ENCODE data around the gene TM2D3. TPM values are rescaled to one million over a fixed set of nuclear protein-coding genes. Genes with fewer than 3 reads are reported as not detected.

Gene TM2D3
- total and polyA plus RNA-seq, 2 of the 8 experiments (the other 6 are each of a cell fraction or from before 2014, with no cell fraction given): 26.4 to 28.0 TPM

DNA sequence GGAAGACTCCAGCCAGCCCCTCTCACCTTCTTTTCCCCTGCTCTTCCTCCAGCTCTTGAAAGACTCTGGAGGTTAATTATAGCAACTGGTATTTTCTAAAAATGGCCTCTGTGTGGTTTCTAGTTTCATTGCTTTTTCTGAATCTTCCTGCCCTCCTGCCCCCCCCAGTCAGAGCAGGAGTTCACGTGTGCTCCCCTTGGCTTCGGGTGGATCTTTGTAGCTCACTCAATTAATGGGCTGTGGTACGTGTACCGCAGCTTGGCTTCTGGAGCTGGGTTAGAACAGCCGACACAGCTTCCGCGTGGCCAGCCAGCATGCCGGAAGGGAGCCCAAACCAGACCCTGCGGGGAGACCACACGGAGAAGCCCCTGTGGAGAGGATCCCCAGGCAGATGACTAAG lies 31.5 kb downstream of the TM2D3 start:
- FAIRE-seq: no peak

More for the DNA sequence above, 31.5 kb downstream of the TM2D3 start:
- Histone ChIP-seq H4K8ac (ENCODE audit: extremely low read depth, insufficient read depth, low read length) (no peak overlapping the region), H2BK120ac (replicated peaks; ENCODE audit: low read depth, low read length) (no peak overlapping the region), H2AK5ac (ENCODE audit: low read depth, low read length) (no peak overlapping the region), H3K27me3 (replicated peaks in 1 of 4; ENCODE audit: control insufficient read depth in 3 of 4, extremely low read depth in 1 of 4, insufficient read depth in 3 of 4, low read length in 3 of 4) (no peaks in the 10 kb centered on the region; a peak in 2 of 7 replicates), H2BK15ac (ENCODE audit: low read length) (no peak overlapping the region), H3K79me2 (ENCODE audit: control insufficient read depth in 1 of 2, insufficient read depth in 2 of 2, low read length in 2 of 2) (no peaks in the 10 kb centered on the region), H3K4me3 (ENCODE audit: extremely low read depth in 1 of 4, insufficient read depth in 2 of 4, low read depth in 3 of 4, low read length in 4 of 4) (no peak overlapping the region), H3K23me2 (ENCODE audit: low read depth, low read length) (no peaks in the 10 kb centered on the region), H4K91ac (replicated peaks; ENCODE audit: insufficient read length, low read length) (no peak overlapping the region), H4K5ac (ENCODE audit: insufficient read length, low read depth, low read length) (no peak overlapping the region), H3K56ac (replicated peaks; ENCODE audit: insufficient read length, low read depth, low read length) (no peak overlapping the region), H3K4me2 (ENCODE audit: insufficient read depth in 1 of 2, low read depth in 2 of 2, low read length in 2 of 2) (no peak overlapping the region), H3K23ac (ENCODE audit: insufficient read length) (no peak overlapping the region), H3K36me3 (ENCODE audit: control insufficient read depth in 2 of 4, insufficient read depth in 4 of 4, low read length in 3 of 4) (no peaks in the 10 kb centered on the region; a peak in 1 of 8 replicates), H2BK5ac (ENCODE audit: low read depth, low read length) (no peak overlapping the region), H3K27ac (ENCODE audit: low read depth, low read length) (no peak overlapping the region), H3K4me1 (replicated peaks in 1 of 4; ENCODE audit: control insufficient read depth in 3 of 4, insufficient read depth in 4 of 4, low read length in 3 of 4) (peaks cover 5 to 12% (median 8%) of the 10 kb centered on the region in 4 experiments; a peak in 6 of 7 replicates), H3K18ac (ENCODE audit: extremely low read depth, low read length) (no peak overlapping the region), H3K9ac (replicated peaks in 1 of 4; ENCODE audit: extremely low read depth in 1 of 4, low read depth in 3 of 4, low read length in 3 of 4) (no peak overlapping the region), H3K9me3 (ENCODE audit: insufficient read depth in 2 of 2, low read depth in 1 of 2, low read length in 1 of 2) (peaks cover 6 to 9% of the 10 kb centered on the region in 2 experiments; a peak in 2 of 4 replicates), H3K14ac (ENCODE audit: insufficient read length) (no peak overlapping the region), H3K4ac (replicated peaks; ENCODE audit: insufficient read length, low read depth, low read length) (no peak overlapping the region), H4K20me1 (replicated peaks in 1 of 2; ENCODE audit: control insufficient read depth in 1 of 2, insufficient read depth in 2 of 2, low read length in 2 of 2) (no peaks in the 10 kb centered on the region), H2BK20ac (ENCODE audit: low read length) (no peak overlapping the region), H2AFZ (ENCODE audit: low read length) (no peak overlapping the region), H2BK12ac (ENCODE audit: low read depth, low read length) (no peak overlapping the region), H3K79me1 (ENCODE audit: low read depth, low read length) (no peaks in the 10 kb centered on the region)
- POLR2A ChIA-PET (ENCODE audit: partially characterized antibody): interaction anchor here (0.7 kb wide), 1 partner anchor 99 kb away, joined by 3 read pairs; no protein-coding TSS in a partner anchor
- no peak for TF ChIP-seq FOSL1 (IDR thresholded peaks at IDR 0.05; ENCODE audit: insufficient read depth, low read depth, low read length)
- TF ChIP-seq SP4 (IDR thresholded peaks at IDR 0.05; ENCODE audit: low read length): no peak
- TF ChIP-seq TAF7 (optimal IDR thresholded peaks at IDR 0.05; ENCODE audit: borderline replicate concordance, low read depth, low read length): no peak
- TF ChIP-seq BACH1 (IDR thresholded peaks at IDR 0.05; ENCODE audit: low read length): no peak
- TF ChIP-seq TCF12 (IDR thresholded peaks at IDR 0.05; ENCODE audit: low read depth, low read length): no peak
- TF ChIP-seq MAFK (IDR thresholded peaks at IDR 0.05; ENCODE audit: low read depth, low read length): no peak
- TF ChIP-seq, protein P1, sequence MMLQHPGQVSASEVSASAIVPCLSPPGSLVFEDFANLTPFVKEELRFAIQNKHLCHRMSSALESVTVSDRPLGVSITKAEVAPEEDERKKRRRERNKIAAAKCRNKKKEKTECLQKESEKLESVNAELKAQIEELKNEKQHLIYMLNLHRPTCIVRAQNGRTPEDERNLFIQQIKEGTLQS (IDR thresholded peaks at IDR 0.05; ENCODE audit: insufficient read depth, low read depth, low read length): no peak
- no peak for TF ChIP-seq EP300 (IDR thresholded peaks at IDR 0.05; ENCODE audit: borderline replicate concordance in 1 of 2, low read depth in 2 of 2, low read length in 2 of 2)
- no peak for TF ChIP-seq BRCA1 (IDR thresholded peaks at IDR 0.05; ENCODE audit: low read depth, low read length)
- no peak for TF ChIP-seq KDM5A (IDR thresholded peaks at IDR 0.05; ENCODE audit: low read length)
- TF ChIP-seq EZH2 (IDR thresholded peaks at IDR 0.05; ENCODE audit: low read depth, low read length, severe bottlenecking): no peak
- no peak for TF ChIP-seq SIX5 (IDR thresholded peaks at IDR 0.05; ENCODE audit: low read depth, low read length)
- CTCF ChIA-PET (ENCODE audit: partially characterized antibody): interaction anchor here (0.7 to 1.7 kb wide), 3 partner anchors 19 to 307 kb away, joined by 3 to 4 read pairs (median 3); no protein-coding TSS in a partner anchor
- no peak for DNase-seq (ENCODE audit: low read depth in 1 of 2, low spot score in 2 of 2)
- 93% methylated on average over 10 of the region's 10 CpGs; no CpG with 5 or more reads in 1 of the 2 experiments for WGBS, 2 experiments (ENCODE audit: extremely low coverage in 1 of 2, insufficient coverage in 1 of 2, insufficient read length in 1 of 2, insufficient replicate concordance in 2 of 2, low coverage in 1 of 2, low lambda C conversion rate in 2 of 2, missing lambda C conversion rate in 1 of 2)
